PC-9 (cell line): ENCODE data around the gene ZFR2. TPM values are rescaled to one million over a fixed set of nuclear protein-coding genes. Genes with fewer than 3 reads are reported as not detected.

Experiments
- BruUV-seq: library from RNA; stranded (reverse); fragments of 400-500 nt; replicated peaks from 2 replicates; lab custom pipeline; 2021; lab: Mats Ljungman, UMichigan
- CTCF ChIA-PET: fragments of 300-600 bp; sonication (Branson Sonifier 250); formaldehyde crosslinking; loops from one replicate; lab custom pipeline; 2022; ENCODE audit warnings: antibody characterized with exemption; lab: Charles Lee
- POLR2A ChIA-PET: fragments of 300-600 bp; sonication (Branson Sonifier 250); formaldehyde crosslinking; loops from one replicate; lab custom pipeline; 2022; ENCODE audit warnings: antibody characterized with exemption; ENCODE audit not compliant: unreplicated experiment; lab: Charles Lee
- DNase-seq, 2 experiments: peaks; one replicate each; pipeline versions ENCODE4 v3.0.0 to v3.0.0-alpha.2; 2015 to 2022; ENCODE audit warnings: mixed read lengths in 1 of 2
- H2AFZ ChIP-seq: fragments of 200-600 bp; sonication (generic); 2 replicates; pipeline ENCODE4 v1.8.1; 2017; ENCODE audit warnings: antibody characterized with exemption
- H3F3A ChIP-seq: fragments of 200-600 bp; sonication (generic); 2 replicates; pipeline ENCODE4 v1.8.1; 2017; ENCODE audit warnings: antibody characterized with exemption, mild to moderate bottlenecking, low read depth; ENCODE audit not compliant: insufficient read depth
- H3K27ac ChIP-seq: fragments of 200-600 bp; sonication (generic); 2 replicates; pipeline ENCODE4 v1.6.1; 2016; ENCODE audit warnings: mixed run types
- H3K27me3 ChIP-seq: fragments of 200-600 bp; sonication (generic); 2 replicates; pipeline ENCODE4 v1.6.1; 2016; ENCODE audit warnings: low read depth, mixed run types; ENCODE audit not compliant: insufficient read depth
- H3K36me3 ChIP-seq: fragments of 200-600 bp; sonication (generic); 2 replicates; pipeline ENCODE4 v1.6.1; 2016; ENCODE audit warnings: low read depth, mixed run types
- H3K4me1 ChIP-seq: fragments of 200-600 bp; sonication (generic); replicated peaks from 2 replicates; pipeline ENCODE4 v1.6.1; 2016; ENCODE audit warnings: mixed run types; ENCODE audit not compliant: insufficient read depth
- H3K4me2 ChIP-seq: fragments of 200-600 bp; sonication (generic); 2 replicates; pipeline ENCODE4 v1.6.1; 2017; ENCODE audit warnings: mixed run types
- H3K4me3 ChIP-seq: fragments of 200-600 bp; sonication (generic); 2 replicates; pipeline ENCODE4 v1.6.1; 2016; ENCODE audit warnings: mixed run types
- H3K79me2 ChIP-seq: fragments of 200-600 bp; sonication (generic); 2 replicates; pipeline ENCODE4 v1.6.1; 2017; ENCODE audit warnings: low read depth, mixed run types
- H3K9me2 ChIP-seq: fragments of 200-600 bp; sonication (generic); 2 replicates; pipeline ENCODE4 v1.8.1; 2017; ENCODE audit warnings: mild to moderate bottlenecking; ENCODE audit not compliant: insufficient read depth
- H3K9me3 ChIP-seq: fragments of 200-600 bp; sonication (generic); 2 replicates; pipeline ENCODE4 v1.8.1; 2016; ENCODE audit warnings: low read depth; ENCODE audit not compliant: insufficient read depth
- H4K20me1 ChIP-seq: fragments of 200-600 bp; sonication (generic); 2 replicates; pipeline ENCODE4 v1.8.1; 2017; ENCODE audit not compliant: insufficient read depth
- CTCF ChIP-seq: fragments of 200-600 bp; sonication (generic); conservative IDR thresholded peaks from 2 replicates; pipeline ENCODE4 v1.6.1; 2017; ENCODE audit warnings: mixed run types, antibody characterized with exemption, mild to moderate bottlenecking, moderate library complexity
- EZH2 ChIP-seq: fragments of 200-600 bp; sonication (generic); IDR thresholded peaks from 2 replicates; pipeline ENCODE4 v1.8.0; 2017; ENCODE audit warnings: antibody characterized with exemption, low read depth
- intact Hi-C: fragments of 100-400 bp; cut with micrococcal nuclease; formaldehyde crosslinking; loops from one replicate; pipeline ENCODE4 v1.10.0; 2022; ENCODE audit not compliant: unreplicated experiment
- total RNA-seq: library from RNA; stranded (reverse); gene quantifications from 2 replicates; pipeline ENCODE4 v1.2.3, GENCODE V29; 2021

Gene ZFR2
- total RNA-seq, 1 experiment from 2014 or later: not detected

- no peak for TF ChIP-seq EZH2
- no peak for TF ChIP-seq CTCF
- BruUV-seq: no TSS peak
- H3K4me2 ChIP-seq: no peak overlapping the region
- no peak for DNase-seq
- CTCF ChIA-PET: no interaction called here
- no peaks in the 10 kb centered on the region for H3K4me1 ChIP-seq
- POLR2A ChIA-PET: no interaction called here
- H3K79me2 ChIP-seq: no peaks in the 10 kb centered on the region
- intact Hi-C loops: no loop called here
- H2AFZ ChIP-seq: no peak overlapping the region
- no peak overlapping the region for H3K27ac ChIP-seq
- no peak overlapping the region for H3K4me3 ChIP-seq
- no peaks in the 10 kb centered on the region for H3K9me3 ChIP-seq
- H4K20me1 ChIP-seq: no peaks in the 10 kb centered on the region
- H3K27me3 ChIP-seq: no peaks in the 10 kb centered on the region
- H3K9me2 ChIP-seq: no peaks in the 10 kb centered on the region
- no peaks in the 10 kb centered on the region for H3F3A ChIP-seq
- no peaks in the 10 kb centered on the region for H3K36me3 ChIP-seq
These were observed 98.5 kb downstream of the ZFR2 start for GRCh38 chr19:3770136-3770999.

GRCh38 chr19:3769494-3769893 lies 99.3 kb downstream of the ZFR2 start:
- no peak overlapping the region for H3K27ac ChIP-seq
- H3K9me2 ChIP-seq: no peaks in the 10 kb centered on the region
- no peaks in the 10 kb centered on the region for H4K20me1 ChIP-seq
- H3K36me3 ChIP-seq: no peaks in the 10 kb centered on the region
- no TSS peak for BruUV-seq
- H3K4me3 ChIP-seq: no peak overlapping the region
- no peaks in the 10 kb centered on the region for H3K9me3 ChIP-seq
- no peaks in the 10 kb centered on the region for H3K79me2 ChIP-seq
- DNase-seq: no peak
- no peak overlapping the region for H3K4me2 ChIP-seq
- ChIA-PET CTCF (no interaction called here), POLR2A (no interaction called here)
- no peaks in the 10 kb centered on the region for H3K4me1 ChIP-seq
- no peaks in the 10 kb centered on the region for H3K27me3 ChIP-seq
- intact Hi-C loops: no loop called here
- H2AFZ ChIP-seq: no peak overlapping the region
- TF ChIP-seq EZH2 (no peak), CTCF (no peak)
- H3F3A ChIP-seq: no peaks in the 10 kb centered on the region

GRCh38 chr19:3768748-3769099 lies 100.1 kb downstream of the ZFR2 start:
- Histone ChIP-seq H3K27me3 (no peaks in the 10 kb centered on the region), H3F3A (no peaks in the 10 kb centered on the region), H3K27ac (no peak overlapping the region), H3K4me1 (no peaks in the 10 kb centered on the region), H4K20me1 (no peaks in the 10 kb centered on the region), H3K9me3 (no peaks in the 10 kb centered on the region), H3K36me3 (no peaks in the 10 kb centered on the region), H2AFZ (no peak overlapping the region), H3K4me2 (no peak overlapping the region), H3K79me2 (no peaks in the 10 kb centered on the region), H3K4me3 (no peak overlapping the region), H3K9me2 (no peaks in the 10 kb centered on the region)
- ChIA-PET CTCF (no interaction called here), POLR2A (no interaction called here)
- no peak for TF ChIP-seq CTCF
- no peak for TF ChIP-seq EZH2
- DNase-seq: no peak
- no TSS peak for BruUV-seq
- intact Hi-C loops: no loop called here
